Measurements from ENCODE around the gene SIN3A. TPM values are rescaled to one million over a fixed set of nuclear protein-coding genes. Genes with fewer than 3 reads are reported as not detected.

The SIN3A gene
- total and polyA plus RNA-seq, 2 of the 8 experiments (the other 6 are each of a cell fraction or from before 2014, with no cell fraction given) = 69.5 to 109 TPM

- no peak for TF ChIP-seq CHD7 (IDR thresholded peaks at IDR 0.05; ENCODE audit: insufficient replicate concordance, low read length)
- TF ChIP-seq TBP (IDR thresholded peaks at IDR 0.05; ENCODE audit: low read depth, low read length) = no peak
- TF ChIP-seq KDM4A (IDR thresholded peaks at IDR 0.05; ENCODE audit: low read depth, low read length, severe bottlenecking) = no peak
Measured at GRCh38 chr15:75483961-75484360, 32.5 kb upstream of the SIN3A start (continued).

Data from H1 (cell line).